Keratinocyte (primary cell): Measurements from ENCODE around the gene GRK5. TPM values are rescaled to one million over a fixed set of nuclear protein-coding genes. Genes with fewer than 3 reads are reported as not detected.
A peak's percentile ranks its signal among the peaks of the same experiment; 100 is the strongest.

Source experiments
- DNase-seq: peaks from one replicate; pipeline ENCODE4 v3.0.0-alpha.2; 2011; ENCODE audit warnings: low read depth, missing footprints, low spot score
- FAIRE-seq: peaks from 2 replicates; lab custom pipeline; 2011; peaks lifted over from hg19 to GRCh38; lab: Jason Lieb, UNC
- H2AFZ ChIP-seq: 2 replicates; pipeline ENCODE4 v1.6.0; 2012; ENCODE audit warnings: low read length, control low read depth, inconsistent platforms; ENCODE audit not compliant: control insufficient read depth
- H3K27ac ChIP-seq: 2 replicates; pipeline ENCODE4 v1.5.1; 2011; ENCODE audit warnings: low read length; ENCODE audit not compliant: control insufficient read depth, insufficient read depth
- H3K27me3 ChIP-seq: 3 replicates; pipeline ENCODE4 v1.6.0; 2011; ENCODE audit warnings: low read length; ENCODE audit not compliant: control insufficient read depth, insufficient read depth; ENCODE audit errors: extremely low read depth
- H3K36me3 ChIP-seq, 2 experiments: 2 replicates in 1 of 2; 3 replicates in 1 of 2; pipeline ENCODE4 v1.5.1; 2011; ENCODE audit warnings: low read length in 2 of 2, mild to moderate bottlenecking in 1 of 2; ENCODE audit not compliant: control insufficient read depth in 2 of 2, insufficient read depth in 2 of 2; ENCODE audit errors: extremely low read depth in 1 of 2
- H3K4me1 ChIP-seq: 3 replicates; pipeline ENCODE4 v1.5.1; 2011; ENCODE audit warnings: low read length; ENCODE audit not compliant: control insufficient read depth, insufficient read depth; ENCODE audit errors: extremely low read depth
- H3K4me2 ChIP-seq: 3 replicates; pipeline ENCODE4 v1.6.0; 2011; ENCODE audit warnings: low read depth, low read length; ENCODE audit not compliant: control insufficient read depth, insufficient read depth; ENCODE audit errors: extremely low read depth
- H3K4me3 ChIP-seq, 3 experiments: fragments of 200-600 bp in 1 of 3; sonication (generic) in 1 of 3; 2 replicates in 2 of 3; 3 replicates in 1 of 3; pipeline ENCODE4 v1.5.1; 2011 to 2016; ENCODE audit warnings: low read length in 3 of 3, mild to moderate bottlenecking in 3 of 3, control low read depth in 2 of 3, inconsistent platforms in 1 of 3, low read depth in 1 of 3, mixed read lengths in 1 of 3, mixed run types in 1 of 3, moderate library complexity in 1 of 3; ENCODE audit not compliant: control insufficient read depth in 2 of 3, insufficient read depth in 2 of 3; ENCODE audit errors: extremely low read depth in 1 of 3
- H3K79me2 ChIP-seq: 2 replicates; pipeline ENCODE4 v1.6.0; 2012; ENCODE audit warnings: low read length; ENCODE audit not compliant: control insufficient read depth, insufficient read depth
- H3K9ac ChIP-seq: 3 replicates; pipeline ENCODE4 v1.6.0; 2011; ENCODE audit warnings: low read length; ENCODE audit not compliant: control insufficient read depth, insufficient read depth; ENCODE audit errors: extremely low read depth
- H3K9me1 ChIP-seq: 3 replicates; pipeline ENCODE4 v1.6.0; 2011; ENCODE audit warnings: low read length; ENCODE audit not compliant: control insufficient read depth, insufficient read depth; ENCODE audit errors: extremely low read depth
- H3K9me3 ChIP-seq: 2 replicates; pipeline ENCODE4 v1.5.1; 2012; ENCODE audit warnings: low read depth, low read length; ENCODE audit not compliant: control insufficient read depth
- H4K20me1 ChIP-seq: 3 replicates; pipeline ENCODE4 v1.6.0; 2011; ENCODE audit warnings: low read length; ENCODE audit not compliant: control insufficient read depth, insufficient read depth; ENCODE audit errors: extremely low read depth
- CTCF ChIP-seq, 3 experiments: IDR thresholded peaks in 1 of 3; conservative IDR thresholded peaks in 1 of 3; optimal IDR thresholded peaks in 1 of 3; 2 replicates in 2 of 3; 3 replicates in 1 of 3; pipeline versions ENCODE3 to v1.5.1; 2011; ENCODE audit warnings: low read length in 3 of 3, mild to moderate bottlenecking in 3 of 3, moderate library complexity in 2 of 3, control low read depth in 1 of 3, inconsistent platforms in 1 of 3; ENCODE audit not compliant: insufficient read depth in 2 of 3; ENCODE audit errors: extremely low read depth in 1 of 3
- EZH2 ChIP-seq: IDR thresholded peaks from one replicate; pipeline ENCODE4 v1.6.1; 2012; ENCODE audit warnings: inconsistent platforms, mild to moderate bottlenecking, low read length, moderate library complexity
- dilution Hi-C: fragments of 300-500 bp; cut with MboI; formaldehyde crosslinking; loops from one replicate; pipeline ENCODE4 v1.7.0; 2020; ENCODE audit warnings: low sequenced_read_pairs; ENCODE audit not compliant: extremely low pct_ligation_motif_present
- polyA plus RNA-seq, 5 experiments: library from polyadenylated mRNA; depleted of rRNA in 3 of 5; stranded (reverse) in 3 of 5; stranded (forward) in 1 of 5; unstranded in 1 of 5; fragments of >200 nt; gene quantifications; 1 replicate in 1 of 5; 2 replicates in 3 of 5; 3 replicates in 1 of 5; pipeline versions ENCODE4 v1.2.1 to v1.2.3, GENCODE V29; 2011 to 2012; ENCODE audit warnings: missing spikeins in 2 of 5, low read depth in 1 of 5, low replicate concordance in 1 of 5

The GRK5 gene
- polyA plus RNA-seq, 1 donor (not counting 4 experiments of a cell fraction or from before 2014, with no cell fraction given), result 7.6 TPM

DNA sequence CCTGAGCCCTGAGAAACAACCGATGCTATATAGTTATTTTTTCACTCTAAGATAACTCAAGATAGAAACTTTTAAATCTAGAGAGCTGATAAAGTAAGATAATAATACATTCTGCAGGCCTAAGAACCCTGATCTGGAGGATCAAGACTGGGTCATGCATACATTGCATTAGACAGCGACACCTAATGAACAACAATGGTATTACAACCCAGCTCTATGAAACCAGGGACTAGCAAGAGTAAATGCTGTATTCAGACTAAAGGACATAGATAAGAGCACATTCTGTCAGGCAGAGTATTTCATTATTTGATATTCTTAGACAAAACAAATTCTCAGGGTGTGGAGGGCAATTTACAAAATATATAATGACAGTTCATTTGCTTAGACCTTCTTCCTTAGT is 148.6 kb downstream of the GRK5 start:
- Histone ChIP-seq H3K36me3 (no peaks in the 10 kb centered on the region), H4K20me1 (no peaks in the 10 kb centered on the region), H3K4me3 (no peak overlapping the region), H3K27ac (no peak overlapping the region), H3K27me3 (no peaks in the 10 kb centered on the region), H3K9me1 (no peaks in the 10 kb centered on the region), H3K79me2 (no peaks in the 10 kb centered on the region), H3K4me1 (no peaks in the 10 kb centered on the region), H3K4me2 (no peak overlapping the region), H3K9ac (no peak overlapping the region), H2AFZ (no peak overlapping the region), H3K9me3 (peaks cover 3% of the 10 kb centered on the region)
- DNase-seq (no peak), FAIRE-seq (no peak)
- dilution Hi-C loops, result no loop called here
- peak; percentile 14 to 48 (median 44) for TF ChIP-seq CTCF (optimal IDR thresholded peaks at IDR 0.05 in 1 of 3, IDR thresholded peaks at IDR 0.05 in 1 of 3, conservative IDR thresholded peaks at IDR 0.05 in 1 of 3; ENCODE audit: extremely low read depth in 1 of 3, insufficient read depth in 2 of 3, low read length in 3 of 3)
- TF ChIP-seq EZH2, result no peak

DNA sequence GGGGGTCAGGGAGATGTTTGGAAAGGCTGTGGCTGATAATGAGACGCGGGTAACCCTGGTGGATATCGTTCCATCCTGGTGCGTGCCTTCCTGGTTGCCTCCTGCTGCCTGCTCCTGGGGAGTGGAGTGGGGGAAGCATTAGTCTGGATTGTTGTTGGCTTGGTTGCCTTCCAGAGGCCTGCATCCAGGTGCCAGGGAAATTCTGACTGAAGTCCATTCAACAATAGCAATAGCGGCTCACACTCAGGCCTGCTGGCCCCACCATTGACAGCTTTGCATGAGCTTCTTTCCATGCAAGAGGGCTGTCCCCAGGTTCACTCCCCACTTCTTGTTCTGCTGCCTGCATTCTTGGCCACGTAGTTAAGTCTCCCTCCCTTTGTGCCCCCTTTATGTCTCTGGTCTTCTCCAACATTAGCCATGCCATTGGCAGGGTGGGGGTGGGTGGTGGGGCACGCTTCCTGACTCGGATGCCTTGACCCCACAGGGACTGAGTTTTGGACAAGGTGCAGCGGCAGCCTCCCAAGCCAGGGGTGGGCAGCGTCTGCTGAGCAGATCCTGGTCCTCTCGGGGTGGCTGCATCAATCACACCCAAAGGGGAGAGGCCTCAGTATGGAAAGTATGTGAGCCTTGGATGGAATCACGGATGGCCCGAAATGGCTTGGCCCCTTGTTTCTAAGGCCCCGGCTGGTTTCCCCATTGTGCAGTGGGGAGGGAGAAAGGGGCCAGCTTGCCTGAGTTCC is 150.2 kb downstream of the GRK5 start:
- H3K79me2 ChIP-seq, result no peaks in the 10 kb centered on the region
- no peak for TF ChIP-seq CTCF (optimal IDR thresholded peaks at IDR 0.05 in 1 of 3, IDR thresholded peaks at IDR 0.05 in 1 of 3, conservative IDR thresholded peaks at IDR 0.05 in 1 of 3; ENCODE audit: extremely low read depth in 1 of 3, insufficient read depth in 2 of 3, low read length in 3 of 3)
- no peak for TF ChIP-seq EZH2
- no peak for DNase-seq
- no peak overlapping the region for H3K27ac ChIP-seq
- H2AFZ ChIP-seq, result no peak overlapping the region
- FAIRE-seq, result no peak
- H3K9ac ChIP-seq, result no peak overlapping the region
- dilution Hi-C loops, result no loop called here
- no peak overlapping the region for H3K4me2 ChIP-seq
- no peaks in the 10 kb centered on the region for H3K36me3 ChIP-seq
- no peaks in the 10 kb centered on the region for H3K27me3 ChIP-seq
- peaks cover 3% of the 10 kb centered on the region for H3K9me3 ChIP-seq
- H3K4me3 ChIP-seq, result no peak overlapping the region
- H3K4me1 ChIP-seq, result no peaks in the 10 kb centered on the region
- H4K20me1 ChIP-seq, result no peaks in the 10 kb centered on the region
- H3K9me1 ChIP-seq, result no peaks in the 10 kb centered on the region
